PC-3 (cell line): ENCODE results near the gene AKAP7.

ENCODE experiments used
- CTCF ChIP-seq: fragments of 300-600 bp; sonication (generic); conservative IDR thresholded peaks from 2 replicates; pipeline ENCODE4 v1.5.1; 2017; ENCODE audit warnings: antibody characterized with exemption, low read depth, mild to moderate bottlenecking, low read length
- EZH2 ChIP-seq: fragments of 300-600 bp; sonication (generic); IDR thresholded peaks from one replicate; pipeline ENCODE4 v1.6.1; 2017; ENCODE audit warnings: antibody characterized with exemption, mild to moderate bottlenecking, low read length; ENCODE audit not compliant: unreplicated experiment
- EZH2phosphoT487 ChIP-seq: fragments of 300-600 bp; sonication (generic); IDR thresholded peaks from 2 replicates; pipeline ENCODE4 v1.6.1; 2018; ENCODE audit warnings: mild to moderate bottlenecking, antibody characterized with exemption, low read length, borderline replicate concordance

- TF ChIP-seq CTCF (no peak), EZH2phosphoT487 (no peak), EZH2 (no peak)
Measured at GRCh38 chr6:131143319-131143718, 8.1 kb downstream of the AKAP7 start.
